Peyer's patch (tissue), 4 donors: ENCODE data around the gene CD46. TPM values are rescaled to one million over a fixed set of nuclear protein-coding genes. Genes with fewer than 3 reads are reported as not detected.
A peak's percentile ranks its signal among the peaks of the same experiment; 100 is the strongest.

Experiments
- DNase-seq, 3 donors: peaks; one replicate each; pipeline ENCODE4 v3.0.0-alpha.2; 2017 to 2019
- H3K27ac ChIP-seq, 4 donors: fragments of 200-600 bp; sonication (generic); one replicate each; pipeline ENCODE4 v1.5.1; 2016 to 2019
- H3K27me3 ChIP-seq, 2 donors: fragments of 200-600 bp; sonication (generic); one replicate each; pipeline ENCODE4 v1.5.1; 2019
- H3K36me3 ChIP-seq, 3 donors: fragments of 200-600 bp; sonication (generic); one replicate each; pipeline ENCODE4 v1.5.1; 2016 to 2019
- H3K4me1 ChIP-seq, 4 donors: fragments of 200-600 bp; sonication (generic); one replicate each; pipeline ENCODE4 v1.5.1; 2016 to 2019
- H3K4me3 ChIP-seq, 4 donors: fragments of 200-600 bp; sonication (generic); 1 replicate in 3 of 4; 2 replicates in 1 of 4; pipeline ENCODE4 v1.5.1; 2016 to 2019; ENCODE audit warnings: mild to moderate bottlenecking in 1 of 4
- H3K9me3 ChIP-seq, 4 donors: fragments of 200-600 bp; sonication (generic); one replicate each; pipeline ENCODE4 v1.5.1; 2016 to 2019; ENCODE audit warnings: mild to moderate bottlenecking in 1 of 4
- CTCF ChIP-seq, 6 experiments: fragments of 450-650 bp in 4 of 6; fragments of 200-600 bp in 2 of 6; sonication (generic) in 1 of 6; IDR thresholded peaks; one replicate each; pipeline ENCODE4 v1.5.1; 2017 to 2019; ENCODE audit warnings: antibody characterized with exemption in 6 of 6, mild to moderate bottlenecking in 3 of 6, moderate library complexity in 1 of 6
- POLR2A ChIP-seq, 2 donors: fragments of 450-650 bp; IDR thresholded peaks; one replicate each; pipeline ENCODE4 v1.5.1; 2017; ENCODE audit warnings: antibody characterized with exemption in 2 of 2, mild to moderate bottlenecking in 2 of 2, moderate library complexity in 2 of 2
- total RNA-seq, 4 donors: library from RNA; depleted of rRNA; stranded (reverse); fragments of >200 nt; gene quantifications; one replicate each; pipeline ENCODE4 v1.1.0, GENCODE V29; 2016

CD46 gene
- total RNA-seq, 4 donors from 2014 or later, result 102 to 204 (median 176) TPM

GRCh38 chr1:207835958-207836357, 84.1 kb downstream of the CD46 start:
- TF ChIP-seq POLR2A (IDR thresholded peaks at IDR 0.05) (no peak), CTCF (IDR thresholded peaks at IDR 0.05) (no peak)
- Histone ChIP-seq H3K4me1 (peaks cover 0 to 41% (median 11%) of the 10 kb centered on the region in 4 donors), H3K36me3 (no peaks in the 10 kb centered on the region), H3K4me3 (no peak overlapping the region), H3K27ac (no peak overlapping the region), H3K27me3 (no peaks in the 10 kb centered on the region), H3K9me3 (no peaks in the 10 kb centered on the region)
- no peak for DNase-seq

DNA sequence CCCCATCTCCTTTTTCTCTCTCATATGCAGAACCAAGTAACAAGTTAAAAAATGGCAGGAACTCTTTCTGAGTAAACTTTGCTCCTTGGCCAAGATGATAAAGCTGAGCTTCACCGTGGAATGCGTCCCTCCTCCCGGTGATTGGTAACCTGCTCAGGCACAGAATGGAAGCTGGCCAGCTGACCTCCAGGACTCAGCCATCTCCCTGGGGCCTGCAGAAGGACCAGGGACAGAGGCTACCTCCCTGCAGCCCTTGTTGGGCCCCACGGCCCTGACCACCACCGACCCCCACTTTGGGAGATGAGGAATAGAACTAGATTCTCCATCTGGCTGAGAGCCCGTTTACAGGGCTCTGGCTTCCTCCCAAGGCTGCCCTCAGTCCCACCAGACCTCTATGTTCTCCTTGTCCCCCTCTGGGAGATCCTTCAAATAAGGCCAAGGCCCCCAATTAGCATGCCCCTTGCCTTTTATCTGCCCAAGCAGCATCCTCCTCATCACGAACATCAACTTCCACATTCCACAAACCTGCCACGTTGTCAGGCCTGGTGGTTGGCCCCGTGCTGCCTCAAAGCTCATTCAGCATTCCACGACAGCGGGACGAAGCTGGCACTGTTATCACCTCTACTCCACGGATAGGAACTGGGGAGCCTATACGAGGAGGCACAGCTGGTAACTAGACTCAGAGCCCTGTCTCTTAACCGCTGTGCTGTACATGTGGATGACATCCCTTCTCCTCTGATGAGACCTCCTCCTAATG, 84.9 kb downstream of the CD46 start:
- H3K4me3 ChIP-seq, result no peak overlapping the region
- H3K9me3 ChIP-seq, result no peaks in the 10 kb centered on the region
- TF ChIP-seq CTCF (IDR thresholded peaks at IDR 0.05), result no peak
- TF ChIP-seq POLR2A (IDR thresholded peaks at IDR 0.05), result no peak
- H3K36me3 ChIP-seq, result no peaks in the 10 kb centered on the region
- H3K27ac ChIP-seq, result peak overlapping the region in 1 of 4 donors; percentile 7
- DNase-seq, result peak in 1 of 3 donors; percentile 43
- no peaks in the 10 kb centered on the region for H3K27me3 ChIP-seq
- peaks cover 0 to 33% (median 9%) of the 10 kb centered on the region in 4 donors for H3K4me1 ChIP-seq

DNA sequence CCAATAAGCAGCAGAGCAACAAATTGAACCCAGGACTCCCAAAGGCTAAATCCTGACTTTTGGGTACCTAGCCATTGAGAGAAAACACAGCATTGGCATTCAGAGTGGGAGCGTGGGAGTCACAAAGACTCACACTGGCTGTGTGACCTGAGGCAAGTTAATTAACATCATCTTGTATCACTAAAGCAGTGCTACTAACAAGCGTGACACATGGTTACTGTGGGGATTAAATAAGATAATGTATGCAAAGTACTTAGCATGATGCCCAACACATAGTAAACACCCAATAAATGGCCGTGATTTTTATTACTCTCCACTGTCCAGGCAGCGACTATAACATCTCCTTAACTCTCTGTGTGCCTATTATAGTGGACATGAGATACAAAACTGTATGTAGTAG, 85.8 kb downstream of the CD46 start:
- Histone ChIP-seq H3K9me3 (no peaks in the 10 kb centered on the region), H3K4me1 (peaks cover 0 to 24% (median 3%) of the 10 kb centered on the region in 4 donors), H3K27me3 (no peaks in the 10 kb centered on the region), H3K36me3 (no peaks in the 10 kb centered on the region), H3K27ac (peak overlapping the region in 1 of 4 donors; percentile 44), H3K4me3 (no peak overlapping the region)
- TF ChIP-seq CTCF (IDR thresholded peaks at IDR 0.05), result no peak
- no peak for TF ChIP-seq POLR2A (IDR thresholded peaks at IDR 0.05)
- DNase-seq, result peak in 1 of 3 donors; percentile 3

DNA sequence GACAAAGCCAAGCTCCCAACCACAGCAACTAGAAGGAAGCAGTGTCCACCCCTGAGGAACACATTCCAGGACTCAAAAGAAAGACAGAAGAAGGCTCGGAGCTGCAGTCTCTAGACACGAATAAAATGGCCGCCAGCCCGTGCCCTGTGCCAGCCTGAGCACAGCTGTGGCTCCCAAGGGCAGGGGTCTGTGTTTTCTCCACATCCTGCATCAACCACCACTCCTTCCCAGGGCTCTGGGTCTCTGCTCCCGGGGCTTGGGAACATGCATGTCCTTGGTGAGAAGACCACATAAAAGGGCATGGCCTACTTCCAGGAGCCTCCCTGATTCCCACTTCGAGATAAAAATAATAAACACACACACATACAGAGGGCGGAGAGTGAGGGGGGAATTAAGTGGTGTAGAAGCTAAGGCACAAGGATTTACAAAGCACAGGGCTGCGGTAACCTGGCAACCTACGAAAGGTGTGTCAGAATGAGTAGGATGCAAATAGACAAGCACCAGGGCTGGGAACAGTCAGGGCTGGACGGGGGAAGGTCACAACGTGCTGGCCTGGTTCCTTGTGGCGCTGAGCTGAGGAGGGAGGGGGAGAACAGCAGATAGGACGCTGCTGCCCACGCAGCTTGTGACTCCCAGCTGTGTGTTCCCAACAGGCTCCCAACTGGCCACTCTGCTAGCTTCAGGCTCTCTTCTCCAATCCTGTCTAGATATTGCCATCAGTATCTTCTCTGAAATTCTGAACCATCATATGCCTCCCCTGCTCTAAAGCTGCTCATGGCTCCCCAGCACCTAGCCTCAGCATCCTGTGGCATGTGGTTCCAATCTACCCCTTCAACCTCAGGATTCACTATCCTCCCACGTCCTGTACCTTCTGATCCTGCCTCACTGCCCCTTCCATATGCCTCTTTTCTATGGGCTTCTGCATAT, 86.6 kb downstream of the CD46 start:
- H3K27me3 ChIP-seq, result no peaks in the 10 kb centered on the region

GRCh38 chr1:207839083-207839413, 87.2 kb downstream of the CD46 start:
- no peak for DNase-seq
- no peaks in the 10 kb centered on the region for H3K9me3 ChIP-seq
- H3K36me3 ChIP-seq, result no peaks in the 10 kb centered on the region
- peak overlapping the region in 1 of 4 donors; percentile 10 for H3K27ac ChIP-seq
- H3K27me3 ChIP-seq, result no peaks in the 10 kb centered on the region
- H3K4me3 ChIP-seq, result no peak overlapping the region
- no peak for TF ChIP-seq POLR2A (IDR thresholded peaks at IDR 0.05)
- TF ChIP-seq CTCF (IDR thresholded peaks at IDR 0.05), result no peak
- H3K4me1 ChIP-seq, result peaks cover 0 to 21% (median 2%) of the 10 kb centered on the region in 4 donors

More for the DNA sequence above, 86.6 kb downstream of the CD46 start:
- TF ChIP-seq CTCF (IDR thresholded peaks at IDR 0.05) (no peak), POLR2A (IDR thresholded peaks at IDR 0.05) (no peak)
- Histone ChIP-seq H3K36me3 (no peaks in the 10 kb centered on the region), H3K4me3 (no peak overlapping the region), H3K9me3 (no peaks in the 10 kb centered on the region), H3K4me1 (peaks cover 0 to 21% (median 2%) of the 10 kb centered on the region in 4 donors), H3K27ac (peak overlapping the region in 1 of 4 donors; percentile 44)
- no peak for DNase-seq
